Measurements from ENCODE around the gene PROSER2. TPM values are rescaled to one million over a fixed set of nuclear protein-coding genes. Genes with fewer than 3 reads are reported as not detected.
A peak's percentile ranks its signal among the peaks of the same experiment; 100 is the strongest.

PROSER2 gene
- total and polyA plus RNA-seq, 2 of the 13 experiments (the other 11 are each of a cell fraction or from before 2014, with no cell fraction given): 6.9 to 7.7 TPM

GRCh38 chr10:11898372-11899066 lies 75.4 kb downstream of the PROSER2 start (continued):
- no peak for TF ChIP-seq GABPA (IDR thresholded peaks at IDR 0.05; ENCODE audit: low read depth, low read length)
- peak; percentile 52; the same call in 1 of the 2 replicates for TF ChIP-seq GABPA (CRISPR knock-in tag; IDR thresholded peaks at IDR 0.05; ENCODE audit: low read depth)
- TF ChIP-seq EP300 (IDR thresholded peaks at IDR 0.05; ENCODE audit: low read depth in 2 of 2, low read length in 2 of 2): 0 out of 4 replicates have a peak, but pooled peaks of 1 of the 2 experiments have one; percentile 16
- TF ChIP-seq EP300 (CRISPR knock-in tag; IDR thresholded peaks at IDR 0.05; ENCODE audit: borderline replicate concordance): peak; percentile 42; the same call in 1 of the 2 replicates
- no peak for TF ChIP-seq ZSCAN30 (CRISPR knock-in tag; IDR thresholded peaks at IDR 0.05)
- no peak for TF ChIP-seq ZNF451 (CRISPR knock-in tag; IDR thresholded peaks at IDR 0.05)
- no peak for TF ChIP-seq UBTF (CRISPR knock-in tag; IDR thresholded peaks at IDR 0.05)
- TF ChIP-seq ZNF546 (CRISPR knock-in tag; conservative IDR thresholded peaks at IDR 0.05): no peak
- peak; percentile 45; the same call in 1 of the 2 replicates for TF ChIP-seq ZNF710 (CRISPR knock-in tag; IDR thresholded peaks at IDR 0.05; ENCODE audit: borderline replicate concordance)
- TF ChIP-seq MXD3 (CRISPR knock-in tag; IDR thresholded peaks at IDR 0.05): no peak
- TF ChIP-seq, protein P1, sequence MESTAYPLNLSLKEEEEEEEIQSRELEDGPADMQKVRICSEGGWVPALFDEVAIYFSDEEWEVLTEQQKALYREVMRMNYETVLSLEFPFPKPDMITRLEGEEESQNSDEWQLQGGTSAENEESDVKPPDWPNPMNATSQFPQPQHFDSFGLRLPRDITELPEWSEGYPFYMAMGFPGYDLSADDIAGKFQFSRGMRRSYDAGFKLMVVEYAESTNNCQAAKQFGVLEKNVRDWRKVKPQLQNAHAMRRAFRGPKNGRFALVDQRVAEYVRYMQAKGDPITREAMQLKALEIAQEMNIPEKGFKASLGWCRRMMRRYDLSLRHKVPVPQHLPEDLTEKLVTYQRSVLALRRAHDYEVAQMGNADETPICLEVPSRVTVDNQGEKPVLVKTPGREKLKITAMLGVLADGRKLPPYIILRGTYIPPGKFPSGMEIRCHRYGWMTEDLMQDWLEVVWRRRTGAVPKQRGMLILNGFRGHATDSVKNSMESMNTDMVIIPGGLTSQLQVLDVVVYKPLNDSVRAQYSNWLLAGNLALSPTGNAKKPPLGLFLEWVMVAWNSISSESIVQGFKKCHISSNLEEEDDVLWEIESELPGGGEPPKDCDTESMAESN (CRISPR knock-in tag; conservative IDR thresholded peaks at IDR 0.05): no peak
- TF ChIP-seq ZNF460 (CRISPR knock-in tag; IDR thresholded peaks at IDR 0.05; ENCODE audit: borderline replicate concordance): no peak
- TF ChIP-seq, protein P2, sequence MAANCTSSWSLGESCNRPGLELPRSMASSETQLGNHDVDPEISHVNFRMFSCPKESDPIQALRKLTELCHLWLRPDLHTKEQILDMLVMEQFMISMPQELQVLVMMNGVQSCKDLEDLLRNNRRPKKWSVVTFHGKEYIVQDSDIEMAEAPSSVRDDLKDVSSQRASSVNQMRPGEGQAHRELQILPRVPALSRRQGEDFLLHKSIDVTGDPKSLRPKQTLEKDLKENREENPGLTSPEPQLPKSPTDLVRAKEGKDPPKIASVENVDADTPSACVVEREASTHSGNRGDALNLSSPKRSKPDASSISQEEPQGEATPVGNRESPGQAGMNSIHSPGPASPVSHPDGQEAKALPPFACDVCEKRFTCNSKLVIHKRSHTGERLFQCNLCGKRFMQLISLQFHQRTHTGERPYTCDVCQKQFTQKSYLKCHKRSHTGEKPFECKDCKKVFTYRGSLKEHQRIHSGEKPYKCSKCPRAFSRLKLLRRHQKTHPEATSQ (CRISPR knock-in tag; IDR thresholded peaks at IDR 0.05; ENCODE audit: borderline replicate concordance): no peak
- TF ChIP-seq ZNF337 (CRISPR knock-in tag; IDR thresholded peaks at IDR 0.05; ENCODE audit: borderline replicate concordance, low read depth): no peak
- no peak for TF ChIP-seq GATA4 (IDR thresholded peaks at IDR 0.05; ENCODE audit: borderline replicate concordance, low read depth)
- 0 out of 2 replicates have a peak, but pooled peaks have one; percentile 27 for TF ChIP-seq HMG20B (CRISPR knock-in tag; conservative IDR thresholded peaks at IDR 0.05)
- no peak for TF ChIP-seq KLF11 (CRISPR knock-in tag; IDR thresholded peaks at IDR 0.05)

Data from HepG2 (cell line).